K562 (cell line): ENCODE data around the gene SEC11A. TPM values are rescaled to one million over a fixed set of nuclear protein-coding genes. Genes with fewer than 3 reads are reported as not detected.

Experiments
- COPS2 ChIP-seq: fragments of 450-650 bp; conservative IDR thresholded peaks from 2 replicates; pipeline ENCODE4 v1.6.1; 2016; ENCODE audit warnings: mild to moderate bottlenecking, moderate library complexity
- DMBX1 ChIP-seq: fragments of 250-450 bp; sonication (Bioruptor Pico); IDR thresholded peaks from 2 replicates; pipeline ENCODE4 v1.8.0; 2022; ENCODE audit warnings: inconsistent platforms, mild to moderate bottlenecking, moderate library complexity, borderline replicate concordance
- ELF1 ChIP-seq: fragments of 200-800 bp; sonication (Bioruptor generic); IDR thresholded peaks from 2 replicates; pipeline ENCODE4 v1.6.1; 2016; ENCODE audit warnings: missing genetic modification characterization, missing compliant biosample characterization
- HMG20B ChIP-seq: fragments of 250-450 bp; sonication (Bioruptor Pico); IDR thresholded peaks from 2 replicates; pipeline ENCODE4 v1.5.0; 2021; ENCODE audit warnings: mild to moderate bottlenecking
- KAT7 ChIP-seq: sonication (generic); formaldehyde crosslinking; IDR thresholded peaks from 2 replicates; pipeline ENCODE4 v1.8.0; 2022; ENCODE audit warnings: missing genetic modification reagents, mild to moderate bottlenecking, borderline replicate concordance
- MXI1 ChIP-seq: IDR thresholded peaks from 2 replicates; pipeline ENCODE4 v1.6.1; 2011; ENCODE audit warnings: low read depth, mild to moderate bottlenecking, improper control_type of control experiment, low read length
- PHF8 ChIP-seq: fragments of 200-600 bp; sonication (generic); IDR thresholded peaks from 2 replicates; pipeline ENCODE4 v1.6.1; 2012; ENCODE audit warnings: mixed run types, mild to moderate bottlenecking, inconsistent platforms, low read length, moderate library complexity, borderline replicate concordance
- PHTF2 ChIP-seq: fragments of 250-450 bp; sonication (Bioruptor Pico); IDR thresholded peaks from 2 replicates; pipeline ENCODE4 v1.5.0; 2021; ENCODE audit warnings: mild to moderate bottlenecking
- RBFOX2 ChIP-seq: fragments of 200-400 bp; formaldehyde crosslinking; IDR thresholded peaks from 2 replicates; pipeline ENCODE4 v1.6.1; 2017; ENCODE audit warnings: low read depth, mild to moderate bottlenecking, low read length, moderate library complexity
- RBM15 ChIP-seq: fragments of 200-400 bp; formaldehyde crosslinking; IDR thresholded peaks from 2 replicates; pipeline ENCODE4 v1.6.1; 2018; ENCODE audit warnings: mild to moderate bottlenecking, low read length, moderate library complexity; ENCODE audit not compliant: insufficient read depth
- RFX5 ChIP-seq: IDR thresholded peaks from 2 replicates; pipeline ENCODE4 v1.6.1; 2011; ENCODE audit warnings: low read depth, mild to moderate bottlenecking, improper control_type of control experiment, low read length
- RHOXF2B ChIP-seq: fragments of 250-450 bp; sonication (Bioruptor Pico); conservative IDR thresholded peaks from 2 replicates; pipeline ENCODE4 v1.5.1; 2021
- RUNX1 ChIP-seq: sonication (generic); IDR thresholded peaks from 2 replicates; pipeline ENCODE4 v1.6.1; 2016; ENCODE audit warnings: antibody characterized with exemption, low read depth
- SP1 ChIP-seq: sonication (generic); formaldehyde crosslinking; IDR thresholded peaks from 2 replicates; pipeline ENCODE4 v1.8.1; 2022; ENCODE audit warnings: mild to moderate bottlenecking, missing genetic modification reagents
- TEAD2 ChIP-seq: fragments of 450-650 bp; IDR thresholded peaks from 2 replicates; pipeline ENCODE4 v1.6.1; 2016; ENCODE audit warnings: missing genetic modification characterization, control low read depth, missing compliant biosample characterization
- TFAM ChIP-seq: fragments of 250-450 bp; sonication (Bioruptor Pico); conservative IDR thresholded peaks from 2 replicates; pipeline ENCODE4 v1.5.0; 2021; ENCODE audit warnings: mild to moderate bottlenecking, moderate library complexity
- XRCC4 ChIP-seq: IDR thresholded peaks from one replicate; pipeline ENCODE4 v1.6.1; 2011; ENCODE audit not compliant: insufficient read depth, insufficient read length; ENCODE audit errors: extremely low read depth
- ZBTB1 ChIP-seq: sonication (generic); formaldehyde crosslinking; IDR thresholded peaks from 2 replicates; pipeline ENCODE4 v1.8.1; 2023; ENCODE audit warnings: missing genetic modification reagents, low read depth, mild to moderate bottlenecking, borderline replicate concordance
- ZNF445 ChIP-seq: fragments of 250-450 bp; sonication (Bioruptor Pico); IDR thresholded peaks from 2 replicates; pipeline ENCODE4 v1.4.0; 2020; ENCODE audit warnings: low read depth, mild to moderate bottlenecking, moderate library complexity
- ZNF561 ChIP-seq: fragments of 450-650 bp; formaldehyde crosslinking; conservative IDR thresholded peaks from 2 replicates; pipeline ENCODE4 v1.4.0; 2020; ENCODE audit warnings: mild to moderate bottlenecking, moderate library complexity
- ZNF785 ChIP-seq: fragments of 250-450 bp; sonication (Bioruptor Pico); IDR thresholded peaks from 2 replicates; pipeline ENCODE4 v1.4.0; 2020; ENCODE audit warnings: mild to moderate bottlenecking
- polyA plus RNA-seq, 8 experiments: library from polyadenylated mRNA; depleted of rRNA in 4 of 8; stranded (reverse) in 5 of 8; unstranded in 3 of 8; fragments of >200 nt; fragmentation: Nextera tagmentation in 2 of 8; fragmentation: Illumina TruSeq in 1 of 8; extraction: Ambion mirVana in 2 of 8; extraction: Trizol in 1 of 8; gene quantifications; 2 replicates each; pipeline versions ENCODE4 v1.2.1 to v1.2.3, GENCODE V29; 2011 to 2014; ENCODE audit warnings: inconsistent platforms in 1 of 8, missing spikeins in 1 of 8
- total RNA-seq, 7 experiments: library from RNA; depleted of rRNA in 6 of 7; stranded (reverse); fragments of >200 nt in 6 of 7; fragmentation: Illumina TruSeq in 2 of 7; extraction: Trizol in 2 of 7; gene quantifications; 2 replicates each; pipeline versions ENCODE4 v1.2.1 to v1.2.3, GENCODE V29; 2011 to 2021; ENCODE audit warnings: low replicate concordance in 1 of 7
- TF ChIP-seq, protein P1 (sequence below): sonication (generic); formaldehyde crosslinking; IDR thresholded peaks from 2 replicates; pipeline ENCODE4 v1.8.0; 2023; ENCODE audit warnings: missing genetic modification reagents, mild to moderate bottlenecking, borderline replicate concordance
- TF ChIP-seq, protein P2 (sequence below): fragments of 450-650 bp; IDR thresholded peaks from 2 replicates; pipeline ENCODE4 v1.6.1; 2016; ENCODE audit warnings: borderline replicate concordance

SEC11A gene
- total and polyA plus RNA-seq, 9 of the 15 experiments (the other 6 are each of a cell fraction or from before 2014, with no cell fraction given): 175 to 310 (median 229) TPM

DNA sequence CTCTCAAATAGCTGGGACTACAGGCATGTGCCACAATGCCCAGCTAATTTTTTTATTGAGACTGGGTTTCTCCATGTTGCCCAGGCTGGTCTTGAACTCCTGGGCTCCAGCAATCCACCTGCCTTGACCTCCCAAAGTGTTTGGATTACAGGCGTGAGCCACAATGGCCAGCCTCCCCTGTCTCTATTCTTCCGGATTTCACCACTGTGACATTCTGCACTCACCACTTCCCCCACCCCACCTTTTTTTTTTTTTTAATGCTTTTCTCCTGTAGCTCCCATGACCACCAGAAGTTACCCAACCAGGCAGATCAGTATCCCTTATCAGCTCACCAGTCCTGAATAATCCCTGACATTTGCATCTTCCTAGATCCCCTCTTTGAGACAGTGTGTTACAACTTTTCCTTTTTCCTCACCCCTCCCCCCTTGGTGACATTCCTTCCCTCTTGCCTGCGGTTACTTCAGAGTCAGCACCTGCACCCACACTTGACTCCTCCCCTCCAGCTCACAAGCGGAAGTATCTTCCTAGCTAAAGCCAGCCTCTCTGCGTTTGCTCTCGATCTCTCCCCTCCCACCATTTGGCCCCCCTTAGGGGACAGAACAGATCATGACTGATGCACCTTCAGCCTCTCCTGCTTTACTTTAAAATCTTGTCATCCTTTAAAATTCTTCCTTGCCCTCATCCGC is 19.0 kb upstream of the SEC11A start (continued):
- TF ChIP-seq, protein P1, sequence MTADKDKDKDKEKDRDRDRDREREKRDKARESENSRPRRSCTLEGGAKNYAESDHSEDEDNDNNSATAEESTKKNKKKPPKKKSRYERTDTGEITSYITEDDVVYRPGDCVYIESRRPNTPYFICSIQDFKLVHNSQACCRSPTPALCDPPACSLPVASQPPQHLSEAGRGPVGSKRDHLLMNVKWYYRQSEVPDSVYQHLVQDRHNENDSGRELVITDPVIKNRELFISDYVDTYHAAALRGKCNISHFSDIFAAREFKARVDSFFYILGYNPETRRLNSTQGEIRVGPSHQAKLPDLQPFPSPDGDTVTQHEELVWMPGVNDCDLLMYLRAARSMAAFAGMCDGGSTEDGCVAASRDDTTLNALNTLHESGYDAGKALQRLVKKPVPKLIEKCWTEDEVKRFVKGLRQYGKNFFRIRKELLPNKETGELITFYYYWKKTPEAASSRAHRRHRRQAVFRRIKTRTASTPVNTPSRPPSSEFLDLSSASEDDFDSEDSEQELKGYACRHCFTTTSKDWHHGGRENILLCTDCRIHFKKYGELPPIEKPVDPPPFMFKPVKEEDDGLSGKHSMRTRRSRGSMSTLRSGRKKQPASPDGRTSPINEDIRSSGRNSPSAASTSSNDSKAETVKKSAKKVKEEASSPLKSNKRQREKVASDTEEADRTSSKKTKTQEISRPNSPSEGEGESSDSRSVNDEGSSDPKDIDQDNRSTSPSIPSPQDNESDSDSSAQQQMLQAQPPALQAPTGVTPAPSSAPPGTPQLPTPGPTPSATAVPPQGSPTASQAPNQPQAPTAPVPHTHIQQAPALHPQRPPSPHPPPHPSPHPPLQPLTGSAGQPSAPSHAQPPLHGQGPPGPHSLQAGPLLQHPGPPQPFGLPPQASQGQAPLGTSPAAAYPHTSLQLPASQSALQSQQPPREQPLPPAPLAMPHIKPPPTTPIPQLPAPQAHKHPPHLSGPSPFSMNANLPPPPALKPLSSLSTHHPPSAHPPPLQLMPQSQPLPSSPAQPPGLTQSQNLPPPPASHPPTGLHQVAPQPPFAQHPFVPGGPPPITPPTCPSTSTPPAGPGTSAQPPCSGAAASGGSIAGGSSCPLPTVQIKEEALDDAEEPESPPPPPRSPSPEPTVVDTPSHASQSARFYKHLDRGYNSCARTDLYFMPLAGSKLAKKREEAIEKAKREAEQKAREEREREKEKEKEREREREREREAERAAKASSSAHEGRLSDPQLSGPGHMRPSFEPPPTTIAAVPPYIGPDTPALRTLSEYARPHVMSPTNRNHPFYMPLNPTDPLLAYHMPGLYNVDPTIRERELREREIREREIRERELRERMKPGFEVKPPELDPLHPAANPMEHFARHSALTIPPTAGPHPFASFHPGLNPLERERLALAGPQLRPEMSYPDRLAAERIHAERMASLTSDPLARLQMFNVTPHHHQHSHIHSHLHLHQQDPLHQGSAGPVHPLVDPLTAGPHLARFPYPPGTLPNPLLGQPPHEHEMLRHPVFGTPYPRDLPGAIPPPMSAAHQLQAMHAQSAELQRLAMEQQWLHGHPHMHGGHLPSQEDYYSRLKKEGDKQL (CRISPR knock-in tag): no peak
- TF ChIP-seq TFAM (no peak), RHOXF2B (no peak), XRCC4 (no peak), RBM15 (no peak), ZNF785 (CRISPR knock-in tag) (no peak), ZNF561 (CRISPR knock-in tag) (no peak), DMBX1 (CRISPR knock-in tag) (peak; percentile 13; the same call in 1 of the 2 replicates), TEAD2 (tag) (peak; percentile 80), ELF1 (tag) (peak; percentile 69), RBFOX2 (peak; percentile 65), RUNX1 (no peak), MXI1 (no peak), ZNF445 (CRISPR knock-in tag) (no peak), COPS2 (no peak), ZBTB1 (CRISPR knock-in tag) (no peak), HMG20B (CRISPR knock-in tag) (no peak), PHTF2 (CRISPR knock-in tag) (no peak), SP1 (peak; percentile 68; the same call in 1 of the 2 replicates), RFX5 (no peak), KAT7 (CRISPR knock-in tag) (no peak), PHF8 (peak; percentile 52; the same call in 1 of the 2 replicates)
- TF ChIP-seq, protein P2, sequence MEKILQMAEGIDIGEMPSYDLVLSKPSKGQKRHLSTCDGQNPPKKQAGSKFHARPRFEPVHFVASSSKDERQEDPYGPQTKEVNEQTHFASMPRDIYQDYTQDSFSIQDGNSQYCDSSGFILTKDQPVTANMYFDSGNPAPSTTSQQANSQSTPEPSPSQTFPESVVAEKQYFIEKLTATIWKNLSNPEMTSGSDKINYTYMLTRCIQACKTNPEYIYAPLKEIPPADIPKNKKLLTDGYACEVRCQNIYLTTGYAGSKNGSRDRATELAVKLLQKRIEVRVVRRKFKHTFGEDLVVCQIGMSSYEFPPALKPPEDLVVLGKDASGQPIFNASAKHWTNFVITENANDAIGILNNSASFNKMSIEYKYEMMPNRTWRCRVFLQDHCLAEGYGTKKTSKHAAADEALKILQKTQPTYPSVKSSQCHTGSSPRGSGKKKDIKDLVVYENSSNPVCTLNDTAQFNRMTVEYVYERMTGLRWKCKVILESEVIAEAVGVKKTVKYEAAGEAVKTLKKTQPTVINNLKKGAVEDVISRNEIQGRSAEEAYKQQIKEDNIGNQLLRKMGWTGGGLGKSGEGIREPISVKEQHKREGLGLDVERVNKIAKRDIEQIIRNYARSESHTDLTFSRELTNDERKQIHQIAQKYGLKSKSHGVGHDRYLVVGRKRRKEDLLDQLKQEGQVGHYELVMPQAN: peak; percentile 78; the same call in 1 of the 2 replicates
